Measurements from ENCODE around the gene MATK.
"Not testable (repeated sequence)": the region's sequence is repeated elsewhere in the genome, so short reads cannot be mapped to it uniquely, and the experiment has no call there.

Gene MATK

DNA sequence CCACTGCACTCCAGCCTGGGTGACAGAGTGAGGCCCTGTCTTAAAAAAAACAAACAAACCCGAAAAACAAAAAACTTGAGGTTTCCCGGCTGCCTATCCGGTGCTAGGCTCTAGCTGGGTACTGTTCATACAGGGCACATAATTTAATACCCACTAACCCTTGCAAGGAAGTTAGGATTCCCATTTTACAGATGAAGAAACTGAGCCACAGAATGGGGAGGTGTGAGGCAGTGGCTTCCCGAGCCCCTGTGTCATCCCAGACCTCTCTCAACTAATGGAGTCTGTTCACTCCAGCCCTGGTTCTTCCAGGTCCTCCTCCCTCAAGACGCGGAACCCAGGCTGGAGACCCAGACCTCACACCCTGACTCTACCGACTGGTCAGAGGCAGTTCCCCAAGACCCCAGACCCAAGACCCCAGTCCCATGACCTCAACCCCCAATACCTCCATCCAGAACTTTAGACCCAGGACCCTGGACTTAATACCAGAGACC lies 25.3 kb downstream of the MATK start:
- Mint-ChIP-seq H3K36me3 (peaks cover 5% of the 10 kb centered on the region), H3K9me3 (no peaks in the 10 kb centered on the region)

DNA sequence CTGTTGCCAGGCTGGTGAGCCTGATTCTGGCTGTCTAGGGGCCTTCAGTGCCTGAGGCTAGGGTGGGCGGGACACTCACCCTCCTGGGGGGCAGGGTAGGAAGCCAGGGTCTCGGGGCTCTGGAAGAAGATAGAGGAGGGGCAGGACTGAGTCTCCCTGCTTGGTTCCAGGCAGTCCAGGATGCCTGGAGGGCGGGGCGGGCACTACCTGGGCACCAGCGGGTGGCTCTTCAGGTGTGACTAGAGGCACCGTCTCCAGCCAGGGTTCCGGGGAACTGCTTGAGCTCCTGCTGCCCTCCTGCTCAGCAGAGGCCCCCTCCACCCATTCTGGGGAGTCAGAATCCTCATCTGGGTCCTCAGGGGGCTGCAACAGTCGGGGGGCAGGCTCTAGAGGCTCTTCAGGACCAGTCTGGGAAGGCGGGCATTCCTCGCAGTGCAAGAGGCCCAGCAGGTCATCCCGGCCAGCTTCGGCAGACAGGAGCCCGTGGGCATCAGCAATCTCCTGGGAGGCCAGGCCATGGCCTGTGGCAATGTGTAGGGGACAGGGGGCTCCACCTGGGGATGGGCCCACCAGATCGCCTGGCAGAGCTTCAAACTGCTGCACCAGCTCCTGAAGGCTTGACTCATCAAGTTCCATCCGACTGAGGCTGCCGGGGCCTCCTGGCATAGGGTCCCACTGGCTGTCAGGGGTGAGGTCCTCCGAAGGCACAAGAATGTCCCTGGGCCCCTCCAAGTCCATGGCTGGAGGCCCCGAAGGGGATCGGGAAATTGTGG lies 26.5 kb downstream of the MATK start:
- Mint-ChIP-seq H3K4me1 (peaks cover 54% of the 10 kb centered on the region), H3K27ac (no peak overlapping the region)
- ATAC-seq = no peak

More for the DNA sequence above, 25.3 kb downstream of the MATK start:
- Mint-ChIP-seq H3K27me3 (no peaks in the 10 kb centered on the region), H3K27ac (peak overlapping the region; percentile 98), H3K4me1 (peaks cover 44% of the 10 kb centered on the region), H3K4me3 (peak overlapping the region; percentile 92)
- ATAC-seq = no peak

DNA sequence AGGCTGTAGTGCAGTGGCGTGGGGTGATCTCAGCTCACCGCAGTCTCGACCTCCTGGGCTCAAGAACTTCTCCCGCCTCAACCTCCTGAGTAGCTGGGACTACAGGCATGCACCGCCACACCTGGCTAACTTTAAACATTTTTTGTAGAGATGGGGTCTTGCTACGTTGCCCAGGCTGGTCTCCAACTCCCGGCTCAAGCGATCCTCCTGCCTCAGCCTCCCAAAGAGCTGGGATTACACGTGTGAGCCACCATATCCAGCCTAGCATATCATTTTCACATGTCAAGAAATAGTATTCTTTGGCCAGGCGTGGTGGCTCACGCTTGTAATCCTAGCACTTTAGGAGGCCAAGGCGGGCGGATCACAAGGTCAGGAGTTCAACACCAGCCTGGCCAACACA lies 27.9 kb downstream of the MATK start:
- H3K27me3 Mint-ChIP-seq, H3K4me3 Mint-ChIP-seq, H3K9me3 Mint-ChIP-seq, ATAC-seq, H3K27ac Mint-ChIP-seq: not testable (repeated sequence)
- peaks cover 19% of the 10 kb centered on the region for H3K36me3 Mint-ChIP-seq
- peaks cover 55% of the 10 kb centered on the region for H3K4me1 Mint-ChIP-seq

More for the DNA sequence above, 26.5 kb downstream of the MATK start:
- Mint-ChIP-seq H3K9me3 (no peaks in the 10 kb centered on the region), H3K4me3 (no peak overlapping the region), H3K27me3 (no peaks in the 10 kb centered on the region), H3K36me3 (peaks cover 12% of the 10 kb centered on the region)

DNA sequence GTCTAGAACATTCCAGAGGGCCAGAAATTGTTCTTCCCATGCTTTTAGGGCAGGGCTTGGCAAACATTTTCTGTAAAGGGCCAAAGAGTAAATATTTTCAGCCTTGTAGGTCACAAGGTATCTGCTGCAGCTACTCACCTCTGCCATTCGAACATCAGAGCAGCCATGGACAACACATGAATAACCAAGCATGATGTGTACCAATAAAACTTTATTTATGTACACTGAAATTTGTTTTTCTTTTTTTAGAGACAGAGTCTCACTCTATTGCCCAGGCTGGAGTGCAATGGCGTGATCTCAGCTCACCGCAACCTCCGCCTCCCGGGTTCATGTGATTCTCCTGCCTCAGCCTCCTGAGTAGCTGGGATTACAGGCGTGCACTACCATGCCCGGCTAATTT lies 28.5 kb downstream of the MATK start:
- H3K4me1 Mint-ChIP-seq = peaks cover 49% of the 10 kb centered on the region
- not testable (repeated sequence) for H3K4me3 Mint-ChIP-seq, H3K27ac Mint-ChIP-seq, H3K9me3 Mint-ChIP-seq, ATAC-seq, H3K27me3 Mint-ChIP-seq
- peaks cover 25% of the 10 kb centered on the region for H3K36me3 Mint-ChIP-seq

GRCh38 chr19:3753631-3754410 lies 32.4 kb downstream of the MATK start:
- no peak overlapping the region for H3K27ac Mint-ChIP-seq
- H3K4me3 Mint-ChIP-seq = no peak overlapping the region
- no peaks in the 10 kb centered on the region for H3K27me3 Mint-ChIP-seq
- ATAC-seq = peak; percentile 54
- H3K4me1 Mint-ChIP-seq = peaks cover 14% of the 10 kb centered on the region
- H3K9me3 Mint-ChIP-seq = no peaks in the 10 kb centered on the region
- H3K36me3 Mint-ChIP-seq = peaks cover 50% of the 10 kb centered on the region

- Mint-ChIP-seq H3K9me3 (no peaks in the 10 kb centered on the region), H3K36me3 (peaks cover 45% of the 10 kb centered on the region), H3K4me3 (no peak overlapping the region), H3K4me1 (peaks cover 14% of the 10 kb centered on the region), H3K27me3 (no peaks in the 10 kb centered on the region), H3K27ac (no peak overlapping the region)
- no peak for ATAC-seq
Measured at GRCh38 chr19:3752492-3752891, 33.7 kb downstream of the MATK start.

DNA sequence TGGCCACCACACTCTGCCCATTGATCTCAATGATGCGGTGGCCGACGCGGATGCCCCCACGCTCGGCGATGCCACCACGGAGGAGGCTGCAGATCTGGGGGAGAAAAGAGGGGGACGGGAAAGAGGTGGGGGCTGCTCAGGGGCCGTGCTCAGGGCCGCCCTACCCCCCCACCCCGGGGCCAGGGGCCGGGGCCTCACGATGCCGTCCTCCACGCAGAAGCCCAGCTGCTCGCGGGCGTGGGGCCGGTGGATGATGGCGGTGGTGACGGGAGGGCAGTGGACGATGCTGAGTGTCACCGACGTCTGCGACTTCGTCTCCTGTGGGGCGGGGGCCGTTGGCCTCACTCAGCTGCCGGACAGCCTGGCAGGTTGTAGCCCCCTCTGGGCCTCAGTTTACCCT lies 34.9 kb downstream of the MATK start:
- no peak overlapping the region for H3K27ac Mint-ChIP-seq
- no peaks in the 10 kb centered on the region for H3K9me3 Mint-ChIP-seq
- ATAC-seq = no peak
- H3K27me3 Mint-ChIP-seq = peaks cover 5% of the 10 kb centered on the region
- peaks cover 45% of the 10 kb centered on the region for H3K36me3 Mint-ChIP-seq
- H3K4me3 Mint-ChIP-seq = no peak overlapping the region
- H3K4me1 Mint-ChIP-seq = peaks cover 14% of the 10 kb centered on the region

DNA sequence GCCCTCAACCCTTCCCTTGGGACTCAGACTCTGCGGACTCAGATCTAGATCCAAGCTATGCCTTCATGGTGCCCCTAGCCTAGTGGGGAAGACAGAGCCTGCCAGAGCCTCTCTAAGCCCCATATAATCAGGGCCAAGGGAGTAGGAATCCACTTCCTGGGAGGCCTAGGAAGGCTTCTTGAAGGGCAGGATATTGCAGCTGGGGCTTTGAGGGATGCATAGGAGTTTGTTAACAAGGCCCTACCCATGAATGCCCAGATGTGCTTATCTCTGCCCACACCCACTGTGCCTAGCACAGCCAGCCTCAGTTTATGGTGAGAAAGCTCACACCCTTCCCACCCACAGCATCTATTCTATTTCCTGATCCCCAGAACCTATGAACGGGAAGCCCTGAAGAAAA lies 36.0 kb downstream of the MATK start:
- no peak for ATAC-seq
- Mint-ChIP-seq H3K4me1 (peaks cover 7% of the 10 kb centered on the region), H3K27me3 (peaks cover 7% of the 10 kb centered on the region), H3K36me3 (peaks cover 44% of the 10 kb centered on the region), H3K9me3 (no peaks in the 10 kb centered on the region), H3K4me3 (no peak overlapping the region), H3K27ac (no peak overlapping the region)

GRCh38 chr19:3748965-3749364 lies 37.2 kb downstream of the MATK start:
- no peak for ATAC-seq
- peaks cover 7% of the 10 kb centered on the region for H3K27me3 Mint-ChIP-seq
- no peaks in the 10 kb centered on the region for H3K9me3 Mint-ChIP-seq
- no peak overlapping the region for H3K27ac Mint-ChIP-seq
- no peak overlapping the region for H3K4me3 Mint-ChIP-seq
- no peaks in the 10 kb centered on the region for H3K4me1 Mint-ChIP-seq
- H3K36me3 Mint-ChIP-seq = peaks cover 34% of the 10 kb centered on the region

GRCh38 chr19:3746371-3747056 lies 39.7 kb downstream of the MATK start:
- Mint-ChIP-seq H3K4me3 (no peak overlapping the region), H3K27me3 (peaks cover 7% of the 10 kb centered on the region), H3K27ac (no peak overlapping the region), H3K9me3 (no peaks in the 10 kb centered on the region), H3K36me3 (peaks cover 21% of the 10 kb centered on the region), H3K4me1 (no peaks in the 10 kb centered on the region)
- ATAC-seq = no peak

- Mint-ChIP-seq H3K4me3 (no peak overlapping the region), H3K9me3 (no peaks in the 10 kb centered on the region), H3K27ac (no peak overlapping the region), H3K4me1 (no peaks in the 10 kb centered on the region), H3K27me3 (peaks cover 7% of the 10 kb centered on the region), H3K36me3 (peaks cover 12% of the 10 kb centered on the region)
- no peak for ATAC-seq
Measured at GRCh38 chr19:3745363-3746045, 40.7 kb downstream of the MATK start.

DNA sequence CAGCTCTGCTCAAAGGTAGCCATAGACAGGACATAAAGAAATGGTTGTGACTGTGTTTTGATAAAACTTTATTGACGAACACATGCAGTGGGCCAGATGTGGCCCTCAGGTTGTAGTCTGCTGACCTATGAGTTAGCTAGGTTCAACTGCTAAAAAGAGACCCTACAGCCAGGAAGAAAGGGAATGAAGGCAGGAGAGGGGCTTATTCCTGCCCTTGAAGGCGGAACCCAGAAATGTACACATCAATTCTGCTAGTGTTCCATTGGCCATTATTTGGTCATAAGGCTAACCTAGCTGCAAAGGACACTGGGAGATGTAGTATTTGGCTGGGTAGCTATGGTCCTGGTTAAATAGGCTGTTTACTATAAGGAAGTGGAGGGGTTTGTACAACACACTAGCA lies 42.7 kb downstream of the MATK start:
- no peaks in the 10 kb centered on the region for H3K4me1 Mint-ChIP-seq
- ATAC-seq = no peak
- H3K27ac Mint-ChIP-seq = no peak overlapping the region

GRCh38 chr19:3740431-3740830 lies 45.8 kb downstream of the MATK start:
- Mint-ChIP-seq H3K36me3 (no peaks in the 10 kb centered on the region), H3K27ac (no peak overlapping the region), H3K4me1 (no peaks in the 10 kb centered on the region), H3K9me3 (no peaks in the 10 kb centered on the region), H3K4me3 (no peak overlapping the region), H3K27me3 (peaks cover 32% of the 10 kb centered on the region)
- ATAC-seq = no peak

More for the DNA sequence above, 42.7 kb downstream of the MATK start:
- Mint-ChIP-seq H3K9me3 (no peaks in the 10 kb centered on the region), H3K4me3 (no peak overlapping the region), H3K36me3 (no peaks in the 10 kb centered on the region), H3K27me3 (peaks cover 14% of the 10 kb centered on the region)

DNA sequence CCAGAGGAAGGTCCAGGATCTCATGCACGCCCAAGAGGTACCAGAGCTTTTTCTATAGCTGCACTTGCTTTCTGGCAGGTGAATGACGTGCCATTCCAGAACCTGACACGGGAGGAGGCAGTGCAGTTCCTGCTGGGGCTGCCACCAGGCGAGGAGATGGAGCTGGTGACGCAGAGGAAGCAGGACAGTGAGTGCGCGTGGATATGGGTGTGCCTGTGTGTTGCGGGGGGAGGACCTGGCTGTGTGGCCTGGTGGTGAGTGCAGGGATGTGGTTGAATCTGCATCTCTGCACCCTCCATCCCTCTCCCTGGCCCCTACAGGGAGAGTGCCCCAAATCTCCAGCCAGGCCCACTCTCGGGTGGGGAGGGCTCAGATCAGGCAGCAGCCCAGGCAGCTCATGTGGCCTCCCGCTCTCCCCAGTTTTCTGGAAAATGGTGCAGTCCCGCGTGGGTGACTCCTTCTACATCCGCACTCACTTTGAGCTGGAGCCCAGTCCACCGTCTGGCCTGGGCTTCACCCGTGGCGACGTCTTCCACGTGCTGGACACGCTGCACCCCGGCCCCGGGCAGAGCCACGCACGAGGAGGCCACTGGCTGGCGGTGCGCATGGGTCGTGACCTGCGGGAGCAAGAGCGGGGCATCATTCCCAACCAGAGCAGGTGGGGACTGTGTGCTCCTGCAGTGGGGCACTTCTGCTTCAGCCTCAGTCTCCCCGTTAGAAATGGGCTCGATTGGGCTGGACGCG lies 47.5 kb downstream of the MATK start:
- no peaks in the 10 kb centered on the region for H3K4me1 Mint-ChIP-seq
- H3K27ac Mint-ChIP-seq = no peak overlapping the region
- H3K36me3 Mint-ChIP-seq = no peaks in the 10 kb centered on the region
- H3K27me3 Mint-ChIP-seq = peaks cover 34% of the 10 kb centered on the region
- ATAC-seq = no peak
- no peak overlapping the region for H3K4me3 Mint-ChIP-seq
- no peaks in the 10 kb centered on the region for H3K9me3 Mint-ChIP-seq

All from stimulated activated memory B cell treated with anti-CD40 and anti-IgM and Interleukin-4, amounts not matched to agents 10 μg/mL and 1 μg/mL and 100 μg/mL, for 72 hours (primary cell).